ENCODE results near the gene HPS5.

HPS5 gene

DNA sequence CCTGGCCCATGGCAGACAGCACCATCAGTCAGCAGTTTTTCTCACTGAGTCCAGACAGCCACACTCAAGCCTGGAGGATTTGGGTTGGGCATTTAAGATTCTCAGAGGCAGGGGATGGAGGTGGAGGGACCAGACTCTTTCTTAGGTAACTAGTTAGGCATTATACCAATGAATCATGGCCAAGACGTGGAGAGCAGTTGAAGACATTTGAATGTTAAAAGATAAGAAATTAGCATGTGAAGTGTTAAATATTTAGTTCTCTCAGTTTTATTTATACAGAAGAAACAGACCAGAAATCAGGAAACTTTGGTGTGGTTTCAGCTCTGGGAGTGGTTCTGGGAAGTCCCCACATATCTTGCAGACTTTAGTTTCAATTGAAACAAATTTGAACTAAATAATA is 10.4 kb upstream of the HPS5 start:
- no peak for TF ChIP-seq ZNF555 (tag by site-specific recombination; conservative IDR thresholded peaks at IDR 0.05)
- no peak for TF ChIP-seq GFI1B (tag by site-specific recombination; IDR thresholded peaks at IDR 0.05)
- TF ChIP-seq ZSCAN30 (tag by site-specific recombination; IDR thresholded peaks at IDR 0.05), result no peak
- no peak for TF ChIP-seq ZNF518A (tag by site-specific recombination; conservative IDR thresholded peaks at IDR 0.05; ENCODE audit: low read depth)
- TF ChIP-seq ZNF2 (tag by site-specific recombination; IDR thresholded peaks at IDR 0.05), result no peak
- no peak for TF ChIP-seq ZNF362 (tag by site-specific recombination; IDR thresholded peaks at IDR 0.05)
- TF ChIP-seq ZNF274 (IDR thresholded peaks at IDR 0.05; ENCODE audit: low read length), result no peak
- TF ChIP-seq ZNF274 (tag by site-specific recombination; IDR thresholded peaks at IDR 0.05; ENCODE audit: borderline replicate concordance), result no peak
- TF ChIP-seq ZBTB11 (tag by site-specific recombination; conservative IDR thresholded peaks at IDR 0.05; ENCODE audit: low read depth), result no peak
- TF ChIP-seq ZFP3 (tag by site-specific recombination; IDR thresholded peaks at IDR 0.05; ENCODE audit: low read depth), result no peak
- TF ChIP-seq PRDM1 (tag by site-specific recombination; IDR thresholded peaks at IDR 0.05), result no peak
- TF ChIP-seq ZNF311 (tag by site-specific recombination; IDR thresholded peaks at IDR 0.05; ENCODE audit: borderline replicate concordance), result no peak
- no peak for TF ChIP-seq HOXA7 (CRISPR knock-in tag; IDR thresholded peaks at IDR 0.05; ENCODE audit: borderline replicate concordance)
- TF ChIP-seq, protein P1, sequence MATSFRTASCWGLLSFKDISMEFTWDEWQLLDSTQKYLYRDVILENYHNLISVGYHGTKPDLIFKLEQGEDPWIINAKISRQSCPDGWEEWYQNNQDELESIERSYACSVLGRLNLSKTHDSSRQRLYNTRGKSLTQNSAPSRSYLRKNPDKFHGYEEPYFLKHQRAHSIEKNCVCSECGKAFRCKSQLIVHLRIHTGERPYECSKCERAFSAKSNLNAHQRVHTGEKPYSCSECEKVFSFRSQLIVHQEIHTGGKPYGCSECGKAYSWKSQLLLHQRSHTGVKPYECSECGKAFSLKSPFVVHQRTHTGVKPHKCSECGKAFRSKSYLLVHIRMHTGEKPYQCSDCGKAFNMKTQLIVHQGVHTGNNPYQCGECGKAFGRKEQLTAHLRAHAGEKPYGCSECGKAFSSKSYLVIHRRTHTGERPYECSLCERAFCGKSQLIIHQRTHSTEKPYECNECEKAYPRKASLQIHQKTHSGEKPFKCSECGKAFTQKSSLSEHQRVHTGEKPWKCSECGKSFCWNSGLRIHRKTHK (tag by site-specific recombination; IDR thresholded peaks at IDR 0.05), result no peak
- TF ChIP-seq ZNF610 (tag by site-specific recombination; IDR thresholded peaks at IDR 0.05; ENCODE audit: borderline replicate concordance), result no peak
- Histone ChIP-seq H3K4me3 (ENCODE audit: low read depth, low read length) (no peak overlapping the region), H3K27ac (ENCODE audit: extremely low read depth, low read depth, low read length) (no peak overlapping the region), H3K4me1 (ENCODE audit: control insufficient read depth, insufficient read depth, low read length) (no peaks in the 10 kb centered on the region), H3K36me3 (ENCODE audit: control insufficient read depth in 2 of 2, insufficient read depth in 1 of 2, low read length in 2 of 2) (peaks cover 19 to 77% of the 10 kb centered on the region in 2 experiments), H3K9me3 (ENCODE audit: control insufficient read depth, insufficient read depth, low read depth, low read length) (no peaks in the 10 kb centered on the region)
- CTCF ChIA-PET, result interaction anchor here (1.1 kb wide), 1 partner anchor 159 kb away, joined by 3 read pairs; no protein-coding TSS in a partner anchor
- POLR2A ChIA-PET, result no interaction called here
